ENCODE results near the gene BEX3. TPM values are rescaled to one million over a fixed set of nuclear protein-coding genes. Genes with fewer than 3 reads are reported as not detected.

BEX3 gene
- total and polyA plus RNA-seq, 2 experiments from 2014 or later, result 154 to 313 TPM

- DNase-seq, result peak; percentile 20
- H3K9me2 ChIP-seq (ENCODE audit: insufficient read depth), result no peaks in the 10 kb centered on the region
Measured at GRCh38 chrX:103399744-103400143, 23.4 kb downstream of the BEX3 start.

GRCh38 chrX:103400931-103401330, 24.6 kb downstream of the BEX3 start:
- Histone ChIP-seq H3K36me3 (ENCODE audit: low read depth) (no peaks in the 10 kb centered on the region), H3K4me3 (no peak overlapping the region), H4K20me1 (ENCODE audit: insufficient read depth) (no peaks in the 10 kb centered on the region), H2AFZ (no peak overlapping the region), H3K9ac (no peak overlapping the region), H3F3A (ENCODE audit: insufficient read depth) (peaks cover 16% of the 10 kb centered on the region; the same call in 1 of the 2 replicates), H3K27me3 (replicated peaks; ENCODE audit: insufficient read depth) (no peaks in the 10 kb centered on the region), H3K9me2 (ENCODE audit: insufficient read depth) (no peaks in the 10 kb centered on the region), H3K27ac (no peak overlapping the region), H3K9me3 (ENCODE audit: low read depth) (no peaks in the 10 kb centered on the region), H3K4me2 (ENCODE audit: unreplicated experiment) (no peak overlapping the region), H3K4me1 (ENCODE audit: insufficient read depth) (peaks cover 36% of the 10 kb centered on the region), H3K79me2 (ENCODE audit: insufficient read depth) (no peaks in the 10 kb centered on the region)
- TF ChIP-seq EZH2 (IDR thresholded peaks at IDR 0.05; ENCODE audit: insufficient read depth, poor library complexity, severe bottlenecking) (no peak), EZH2phosphoT487 (IDR thresholded peaks at IDR 0.05; ENCODE audit: insufficient read depth, low read depth) (no peak)
- WGBS, 2 experiments (ENCODE audit: low coverage in 1 of 2, low lambda C conversion rate in 2 of 2, missing lambda C conversion rate in 2 of 2), result 75% methylated on average over 1 of the region's 1 CpG; no CpG with 5 or more reads in 1 of the 2 experiments
- DNase-seq, result no peak
- in situ Hi-C loops (cut with MboI), result no loop called here

More at GRCh38 chrX:103399744-103400143, 23.4 kb downstream of the BEX3 start:
- WGBS, 2 experiments (ENCODE audit: low coverage in 1 of 2, low lambda C conversion rate in 2 of 2, missing lambda C conversion rate in 2 of 2), result 0 to 9% methylated on average over 1 of the region's 1 CpG
- Histone ChIP-seq H3K27ac (no peak overlapping the region), H3F3A (ENCODE audit: insufficient read depth) (peaks cover 16% of the 10 kb centered on the region; the same call in 1 of the 2 replicates), H3K36me3 (ENCODE audit: low read depth) (no peaks in the 10 kb centered on the region), H3K4me3 (no peak overlapping the region), H3K27me3 (replicated peaks; ENCODE audit: insufficient read depth) (no peaks in the 10 kb centered on the region), H3K4me1 (ENCODE audit: insufficient read depth) (peaks cover 37% of the 10 kb centered on the region), H3K9ac (no peak overlapping the region), H3K79me2 (ENCODE audit: insufficient read depth) (no peaks in the 10 kb centered on the region), H3K4me2 (ENCODE audit: unreplicated experiment) (no peak overlapping the region), H3K9me3 (ENCODE audit: low read depth) (no peaks in the 10 kb centered on the region), H4K20me1 (ENCODE audit: insufficient read depth) (no peaks in the 10 kb centered on the region), H2AFZ (no peak overlapping the region)
- TF ChIP-seq EZH2 (IDR thresholded peaks at IDR 0.05; ENCODE audit: insufficient read depth, poor library complexity, severe bottlenecking) (no peak), EZH2phosphoT487 (IDR thresholded peaks at IDR 0.05; ENCODE audit: insufficient read depth, low read depth) (no peak)
- in situ Hi-C loops (cut with MboI), result no loop called here

DNA sequence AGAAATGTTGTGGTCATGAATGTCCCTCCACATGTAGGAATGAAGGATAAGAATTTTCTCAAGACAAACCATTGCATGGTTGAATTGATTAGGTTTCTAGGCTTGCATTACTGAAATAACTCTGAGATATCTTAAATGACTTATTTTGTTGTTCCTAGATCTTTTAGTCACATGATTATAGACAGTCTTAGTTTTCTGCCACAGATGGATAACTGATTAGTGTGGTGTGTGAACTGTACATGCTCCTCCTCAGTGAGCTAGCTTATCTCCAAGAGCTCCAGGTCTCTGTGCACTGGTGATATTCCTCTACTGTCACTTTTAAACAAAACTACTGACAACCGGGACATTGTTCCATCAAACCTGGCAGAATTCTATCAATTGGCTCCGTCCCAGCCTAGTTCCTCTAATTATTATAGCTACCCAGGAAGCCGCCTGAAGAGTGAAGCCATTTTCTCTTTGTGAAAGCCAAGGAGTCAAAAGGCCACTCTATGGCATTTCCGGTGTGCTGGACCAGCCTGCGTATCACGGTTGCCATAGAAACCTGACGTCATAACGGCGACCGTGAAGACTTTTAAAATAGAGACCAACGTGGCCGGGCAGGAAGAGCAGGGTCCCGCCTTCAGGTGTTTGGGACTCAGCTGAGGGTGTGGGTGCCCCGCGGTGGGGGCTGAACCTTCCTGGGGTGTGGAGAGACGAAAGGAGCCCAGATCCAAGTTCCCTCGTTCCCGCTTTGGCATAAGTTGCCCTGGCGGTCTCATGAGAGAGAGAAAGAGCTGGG, 28.1 kb downstream of the BEX3 start:
- peak; percentile 86 for DNase-seq
- H3F3A ChIP-seq (ENCODE audit: insufficient read depth), result no peaks in the 10 kb centered on the region

DNA sequence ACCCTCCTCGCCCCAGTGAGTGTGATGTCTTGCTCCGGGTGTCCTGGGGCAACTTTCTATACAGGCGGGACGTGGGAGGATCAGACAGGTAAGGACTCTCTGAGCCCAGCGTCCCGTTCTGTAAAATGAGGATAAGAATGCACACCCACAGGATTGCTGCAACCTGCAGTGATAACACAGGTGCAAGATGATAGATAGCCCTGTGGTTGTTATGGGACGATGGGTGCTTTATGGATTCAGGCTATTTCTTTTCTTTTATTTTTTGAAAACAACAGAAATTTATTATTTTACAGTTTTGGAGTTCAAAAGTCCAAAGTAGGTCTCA, 28.6 kb downstream of the BEX3 start:
- peaks cover 5% of the 10 kb centered on the region for H3K4me1 ChIP-seq (ENCODE audit: insufficient read depth)
- in situ Hi-C loops (cut with MboI), result no loop called here
- peak overlapping the region; percentile 93 for H3K9ac ChIP-seq
- H3K4me2 ChIP-seq (ENCODE audit: unreplicated experiment), result peak overlapping the region; percentile 91
- peak overlapping the region; percentile 84 for H2AFZ ChIP-seq
- H4K20me1 ChIP-seq (ENCODE audit: insufficient read depth), result no peaks in the 10 kb centered on the region
- no peaks in the 10 kb centered on the region for H3K9me3 ChIP-seq (ENCODE audit: low read depth)
- no peaks in the 10 kb centered on the region for H3K36me3 ChIP-seq (ENCODE audit: low read depth)
- H3F3A ChIP-seq (ENCODE audit: insufficient read depth), result no peaks in the 10 kb centered on the region
- no peaks in the 10 kb centered on the region for H3K79me2 ChIP-seq (ENCODE audit: insufficient read depth)
- H3K9me2 ChIP-seq (ENCODE audit: insufficient read depth), result no peaks in the 10 kb centered on the region
- no peak for TF ChIP-seq EZH2 (IDR thresholded peaks at IDR 0.05; ENCODE audit: insufficient read depth, poor library complexity, severe bottlenecking)
- no peak for TF ChIP-seq EZH2phosphoT487 (IDR thresholded peaks at IDR 0.05; ENCODE audit: insufficient read depth, low read depth)
- no peak for DNase-seq
- WGBS, 2 experiments (ENCODE audit: low coverage in 1 of 2, low lambda C conversion rate in 2 of 2, missing lambda C conversion rate in 2 of 2), result 0% methylated on average over 6 to 7 of the region's 7 CpGs
- peak overlapping the region; percentile 61 for H3K27ac ChIP-seq
- peak overlapping the region; percentile 92 for H3K4me3 ChIP-seq
- H3K27me3 ChIP-seq (replicated peaks; ENCODE audit: insufficient read depth), result no peaks in the 10 kb centered on the region

More for the DNA sequence above, 28.1 kb downstream of the BEX3 start:
- H3K9ac ChIP-seq, result peak overlapping the region; percentile 93
- TF ChIP-seq EZH2phosphoT487 (IDR thresholded peaks at IDR 0.05; ENCODE audit: insufficient read depth, low read depth) (no peak), EZH2 (IDR thresholded peaks at IDR 0.05; ENCODE audit: insufficient read depth, poor library complexity, severe bottlenecking) (no peak)
- peak overlapping the region; percentile 84 for H2AFZ ChIP-seq
- no peaks in the 10 kb centered on the region for H3K79me2 ChIP-seq (ENCODE audit: insufficient read depth)
- H3K4me1 ChIP-seq (ENCODE audit: insufficient read depth), result peaks cover 10% of the 10 kb centered on the region
- H3K27ac ChIP-seq, result peak overlapping the region; percentile 61
- H3K4me3 ChIP-seq, result peak overlapping the region; percentile 92
- no peaks in the 10 kb centered on the region for H3K27me3 ChIP-seq (replicated peaks; ENCODE audit: insufficient read depth)
- WGBS, 2 experiments (ENCODE audit: low coverage in 1 of 2, low lambda C conversion rate in 2 of 2, missing lambda C conversion rate in 2 of 2), result 0 to 2% methylated on average over 9 to 19 of the region's 19 CpGs
- no peaks in the 10 kb centered on the region for H4K20me1 ChIP-seq (ENCODE audit: insufficient read depth)
- H3K4me2 ChIP-seq (ENCODE audit: unreplicated experiment), result peak overlapping the region; percentile 91
- no peaks in the 10 kb centered on the region for H3K36me3 ChIP-seq (ENCODE audit: low read depth)
- no peaks in the 10 kb centered on the region for H3K9me3 ChIP-seq (ENCODE audit: low read depth)
- in situ Hi-C loops (cut with MboI), result no loop called here
- H3K9me2 ChIP-seq (ENCODE audit: insufficient read depth), result no peaks in the 10 kb centered on the region

Data from GM23248 (cell line).